K562 (cell line): ENCODE measurements around the gene MRPS26. TPM values are rescaled to one million over a fixed set of nuclear protein-coding genes. Genes with fewer than 3 reads are reported as not detected.
"Not testable (repeated sequence)": the region's sequence is repeated elsewhere in the genome, so short reads cannot be mapped to it uniquely, and the experiment has no call there.

Experiments
- ATAC-seq: fragments of 200-7000 bp; cut with Tn5 transposase; 3 replicates; pipeline ENCODE4 v1.9.1; 2020; ENCODE audit warnings: moderate library complexity
- BruUV-seq: library from RNA; stranded (reverse); fragments of 400-500 nt; replicated peaks from 2 replicates; lab custom pipeline; 2021; lab: Mats Ljungman, UMichigan
- CTCF ChIA-PET: fragments of 300-600 bp; formaldehyde crosslinking; extraction: SDS; loops from one replicate; lab custom pipeline; 2021; ENCODE audit warnings: low intra/inter-chr PET ratio; lab: Yijun Ruan, JAX
- POLR2A ChIA-PET: fragments of 300-600, 350-650 bp; sonication (Branson Sonifier 250); formaldehyde crosslinking; extraction: SDS; loops from one replicate; lab custom pipeline; 2021; ENCODE audit warnings: antibody characterized with exemption, inconsistent platforms; lab: Yijun Ruan, JAX
- DNase-seq, 4 experiments: peaks; one replicate each; pipeline versions ENCODE4 v3.0.0 to v3.0.0-alpha.2; 2011 to 2018; ENCODE audit warnings: low spot score in 3 of 4, mixed read lengths in 3 of 4; ENCODE audit errors: extremely low read depth in 1 of 4
- FAIRE-seq: peaks from 2 replicates; lab custom pipeline; 2011; peaks lifted over from hg19 to GRCh38; lab: Jason Lieb, UNC
- H2AFZ ChIP-seq: 2 replicates; pipeline ENCODE4 v1.6.0; 2011; ENCODE audit warnings: low read depth, low read length, control low read depth, inconsistent platforms
- H3K27ac ChIP-seq: fragments of 200-600 bp; 3 replicates; pipeline ENCODE4 v1.8.0; 2011; ENCODE audit warnings: low read depth, mild to moderate bottlenecking, control low read depth, inconsistent platforms, low read length, moderate library complexity, mixed read lengths; ENCODE audit errors: extremely low read depth
- H3K27me3 ChIP-seq, 2 experiments: fragments of 300-600 bp in 1 of 2; 2 replicates in 1 of 2; 3 replicates in 1 of 2; pipeline versions ENCODE4 v1.6.0 to v1.8.0; 2011; ENCODE audit warnings: inconsistent platforms in 2 of 2, low read length in 2 of 2, mild to moderate bottlenecking in 1 of 2, mixed read lengths in 1 of 2, moderate library complexity in 1 of 2; ENCODE audit not compliant: control insufficient read depth in 2 of 2, insufficient read depth in 2 of 2
- H3K36me3 ChIP-seq: fragments of 300-600 bp; 3 replicates; pipeline ENCODE4 v1.8.0; 2011; ENCODE audit warnings: mild to moderate bottlenecking, low read length, inconsistent platforms; ENCODE audit not compliant: control insufficient read depth, insufficient read depth
- H3K4me1 ChIP-seq, 2 experiments: fragments of 200-600 bp in 1 of 2; replicated peaks in 1 of 2; 2 replicates in 1 of 2; 3 replicates in 1 of 2; pipeline versions ENCODE4 v1.5.1 to v1.8.0; 2011; ENCODE audit warnings: inconsistent platforms in 2 of 2, low read length in 2 of 2, mild to moderate bottlenecking in 1 of 2, mixed read lengths in 1 of 2, moderate library complexity in 1 of 2; ENCODE audit not compliant: control insufficient read depth in 2 of 2, insufficient read depth in 2 of 2
- H3K4me2 ChIP-seq: 2 replicates; pipeline ENCODE4 v1.6.1; 2011; ENCODE audit warnings: low read length, control low read depth, inconsistent platforms, mixed read lengths; ENCODE audit not compliant: insufficient read depth
- H3K4me3 ChIP-seq: fragments of 200-600 bp; sonication (generic), shearing (Covaris generic); 2 replicates; pipeline ENCODE4 v1.5.1; 2016; ENCODE audit warnings: control low read depth, inconsistent platforms
- H3K79me2 ChIP-seq: fragments of 200-600 bp; 3 replicates; pipeline ENCODE4 v1.8.0; 2011; ENCODE audit warnings: low read length, inconsistent platforms; ENCODE audit not compliant: control insufficient read depth, insufficient read depth
- H3K9ac ChIP-seq, 2 experiments: 2 replicates each; pipeline versions ENCODE4 v1.6.0 to v1.6.1; 2011; ENCODE audit warnings: low read depth in 2 of 2, low read length in 2 of 2, control low read depth in 1 of 2, inconsistent platforms in 1 of 2, mild to moderate bottlenecking in 1 of 2, mixed read lengths in 1 of 2; ENCODE audit not compliant: insufficient read depth in 1 of 2
- H3K9me1 ChIP-seq: one replicate; pipeline ENCODE4 v1.6.0; 2011; ENCODE audit warnings: inconsistent platforms, mild to moderate bottlenecking, low read length, moderate library complexity; ENCODE audit not compliant: control insufficient read depth, insufficient read depth
- H3K9me3 ChIP-seq: replicated peaks from 2 replicates; pipeline ENCODE4 v1.5.1; 2011; ENCODE audit warnings: low read depth, low read length, inconsistent platforms; ENCODE audit not compliant: control insufficient read depth, insufficient read depth
- H4K20me1 ChIP-seq: replicated peaks from 2 replicates; pipeline ENCODE4 v1.6.1; 2011; ENCODE audit warnings: low read length, inconsistent platforms, mixed read lengths; ENCODE audit not compliant: control insufficient read depth, insufficient read depth
- HEY1 ChIP-seq: fragments of 250-450 bp; sonication (Bioruptor Pico); IDR thresholded peaks from 2 replicates; pipeline ENCODE4 v1.5.0; 2020; ENCODE audit warnings: mild to moderate bottlenecking, moderate library complexity, borderline replicate concordance
- NCOR1 ChIP-seq: fragments of 450-650 bp; IDR thresholded peaks from 2 replicates; pipeline ENCODE4 v1.6.1; 2016; ENCODE audit warnings: mild to moderate bottlenecking, moderate library complexity
- SOX6 ChIP-seq: fragments of 450-650 bp; IDR thresholded peaks from 2 replicates; pipeline ENCODE4 v1.6.1; 2014; ENCODE audit warnings: mild to moderate bottlenecking
- TEAD1 ChIP-seq, 2 experiments: fragments of 450-650 bp in 1 of 2; sonication (generic) in 1 of 2; formaldehyde crosslinking; IDR thresholded peaks; 2 replicates each; pipeline versions ENCODE4 v1.4.0 to v1.8.0; 2020 to 2022; ENCODE audit warnings: mild to moderate bottlenecking in 2 of 2, missing genetic modification reagents in 1 of 2
- WGBS: fragments of 100-300 bp; shearing (Covaris generic); methylation state at CpG from one replicate; pipeline ENCODE4 v1.1.6; 2016; ENCODE audit warnings: low coverage, mixed read lengths; ENCODE audit not compliant: insufficient coverage; ENCODE audit errors: missing lambda C conversion rate; 5-methylcytosine and 5-hydroxymethylcytosine counted together
- in situ Hi-C: fragments of 300-500 bp; cut with MboI; formaldehyde crosslinking; loops from 4 replicates; pipeline ENCODE4 v1.15.0; 2018; ENCODE audit warnings: inconsistent platforms, mixed read lengths
- intact Hi-C: fragments of 100-400 bp; cut with micrococcal nuclease; formaldehyde crosslinking; loops from 2 replicates; pipeline ENCODE4 v1.14.2; 2022
- polyA plus RNA-seq, 8 experiments: library from polyadenylated mRNA; depleted of rRNA in 4 of 8; stranded (reverse) in 5 of 8; unstranded in 3 of 8; fragments of >200 nt; fragmentation: Nextera tagmentation in 2 of 8; fragmentation: Illumina TruSeq in 1 of 8; extraction: Ambion mirVana in 2 of 8; extraction: Trizol in 1 of 8; gene quantifications; 2 replicates each; pipeline versions ENCODE4 v1.2.1 to v1.2.3, GENCODE V29; 2011 to 2014; ENCODE audit warnings: inconsistent platforms in 1 of 8, missing spikeins in 1 of 8
- total RNA-seq, 7 experiments: library from RNA; depleted of rRNA in 6 of 7; stranded (reverse); fragments of >200 nt in 6 of 7; fragmentation: Illumina TruSeq in 2 of 7; extraction: Trizol in 2 of 7; gene quantifications; 2 replicates each; pipeline versions ENCODE4 v1.2.1 to v1.2.3, GENCODE V29; 2011 to 2021; ENCODE audit warnings: low replicate concordance in 1 of 7
- TF ChIP-seq, protein P1 (sequence below): fragments of 450-650 bp; IDR thresholded peaks from 2 replicates; pipeline ENCODE4 v1.6.1; 2018; ENCODE audit warnings: mild to moderate bottlenecking, low read depth; ENCODE audit not compliant: partially characterized antibody
- TF ChIP-seq, protein P2 (sequence below): sonication (generic); IDR thresholded peaks from 2 replicates; pipeline ENCODE4 v1.6.1; 2016

MRPS26 gene
- total and polyA plus RNA-seq, 9 of the 15 experiments (the other 6 are each of a cell fraction or from before 2014, with no cell fraction given), result 2.7 to 70.5 (median 28.8) TPM

GRCh38 chr20:3014179-3014578 lies 31.7 kb upstream of the MRPS26 start (continued):
- TF ChIP-seq, protein P1, sequence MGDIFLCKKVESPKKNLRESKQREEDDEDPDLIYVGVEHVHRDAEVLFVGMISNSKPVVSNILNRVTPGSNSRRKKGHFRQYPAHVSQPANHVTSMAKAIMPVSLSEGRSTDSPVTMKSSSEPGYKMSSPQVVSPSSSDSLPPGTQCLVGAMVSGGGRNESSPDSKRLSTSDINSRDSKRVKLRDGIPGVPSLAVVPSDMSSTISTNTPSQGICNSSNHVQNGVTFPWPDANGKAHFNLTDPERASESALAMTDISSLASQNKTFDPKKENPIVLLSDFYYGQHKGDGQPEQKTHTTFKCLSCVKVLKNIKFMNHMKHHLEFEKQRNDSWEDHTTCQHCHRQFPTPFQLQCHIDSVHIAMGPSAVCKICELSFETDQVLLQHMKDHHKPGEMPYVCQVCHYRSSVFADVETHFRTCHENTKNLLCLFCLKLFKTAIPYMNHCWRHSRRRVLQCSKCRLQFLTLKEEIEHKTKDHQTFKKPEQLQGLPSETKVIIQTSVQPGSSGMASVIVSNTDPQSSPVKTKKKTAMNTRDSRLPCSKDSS, result no peak

DNA sequence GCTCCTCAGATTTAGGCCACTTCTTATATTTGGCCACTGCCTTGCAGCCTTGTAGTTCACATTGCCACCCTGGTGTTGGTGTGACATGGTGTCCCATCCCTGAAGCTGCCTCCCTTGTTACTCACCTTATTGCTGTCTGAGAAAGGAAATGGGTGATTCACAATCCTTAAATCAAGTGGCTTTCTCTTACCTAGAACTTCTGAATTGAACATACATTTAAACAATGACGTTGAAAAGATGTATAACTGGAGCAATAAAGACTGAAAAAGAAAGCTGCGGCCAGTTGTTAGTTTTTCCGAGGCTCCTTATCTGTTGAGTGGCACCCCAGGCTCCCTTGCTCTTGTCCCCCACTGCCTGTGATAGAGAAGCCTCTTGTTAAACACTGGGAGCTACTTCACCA lies 31.2 kb upstream of the MRPS26 start:
- H3K4me1 ChIP-seq, result no peaks in the 10 kb centered on the region

DNA sequence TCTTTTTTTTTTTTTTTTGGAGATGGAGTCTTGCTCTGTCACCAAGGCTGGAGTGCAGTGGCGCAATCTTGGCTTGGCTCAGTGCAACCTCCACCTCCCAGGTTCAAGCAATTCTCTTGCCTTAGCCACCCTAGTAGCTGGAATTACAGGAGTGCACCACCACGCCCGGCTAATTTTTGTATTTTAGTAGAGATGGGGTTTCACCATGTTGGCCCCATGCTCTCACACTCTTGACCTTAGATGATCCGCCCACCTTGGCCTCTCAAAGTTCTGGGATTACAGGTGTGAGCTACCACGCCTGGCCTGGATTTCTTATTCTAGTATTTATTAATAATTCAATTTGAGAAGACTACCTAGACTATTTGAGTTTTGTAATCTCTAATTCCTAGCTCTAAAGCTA lies 30.6 kb upstream of the MRPS26 start:
- H3K79me2 ChIP-seq, H3K27me3 ChIP-seq, H3K4me1 ChIP-seq, H4K20me1 ChIP-seq, in situ Hi-C loops, DNase-seq, H3K4me3 ChIP-seq, BruUV-seq, FAIRE-seq, POLR2A ChIA-PET, H2AFZ ChIP-seq, H3K4me2 ChIP-seq, H3K9me3 ChIP-seq, H3K9ac ChIP-seq, intact Hi-C loops, H3K27ac ChIP-seq, H3K9me1 ChIP-seq, ATAC-seq, CTCF ChIA-PET: not testable (repeated sequence)
- whole genome bisulfite sequencing, result 84% methylated on average over 4 of the region's 5 CpGs
- peaks cover 28% of the 10 kb centered on the region for H3K36me3 ChIP-seq

More for the DNA sequence above, 31.2 kb upstream of the MRPS26 start:
- ChIA-PET CTCF (no interaction called here), POLR2A (no interaction called here)
- TF ChIP-seq, protein P2, sequence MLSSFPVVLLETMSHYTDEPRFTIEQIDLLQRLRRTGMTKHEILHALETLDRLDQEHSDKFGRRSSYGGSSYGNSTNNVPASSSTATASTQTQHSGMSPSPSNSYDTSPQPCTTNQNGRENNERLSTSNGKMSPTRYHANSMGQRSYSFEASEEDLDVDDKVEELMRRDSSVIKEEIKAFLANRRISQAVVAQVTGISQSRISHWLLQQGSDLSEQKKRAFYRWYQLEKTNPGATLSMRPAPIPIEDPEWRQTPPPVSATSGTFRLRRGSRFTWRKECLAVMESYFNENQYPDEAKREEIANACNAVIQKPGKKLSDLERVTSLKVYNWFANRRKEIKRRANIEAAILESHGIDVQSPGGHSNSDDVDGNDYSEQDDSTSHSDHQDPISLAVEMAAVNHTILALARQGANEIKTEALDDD, result no peak
- no peak for TF ChIP-seq NCOR1
- no peak for TF ChIP-seq HEY1
- no peak for TF ChIP-seq TEAD1 (CRISPR knock-in tag; IDR thresholded peaks at IDR 0.05)
- TF ChIP-seq SOX6, result no peak
- no peaks in the 10 kb centered on the region for H3K9me3 ChIP-seq
- no peaks in the 10 kb centered on the region for H3K9me1 ChIP-seq
- no peaks in the 10 kb centered on the region for H3K27me3 ChIP-seq
- DNase-seq (no peak), ATAC-seq (no peak), FAIRE-seq (no peak)
- H2AFZ ChIP-seq, result no peak overlapping the region
- no peak overlapping the region for H3K27ac ChIP-seq
- peaks cover 32% of the 10 kb centered on the region for H3K36me3 ChIP-seq
- intact Hi-C loops (no loop called here), in situ Hi-C loops (no loop called here)
- no peaks in the 10 kb centered on the region for H3K79me2 ChIP-seq
- no peak overlapping the region for H3K4me3 ChIP-seq
- 89% methylated on average over 3 of the region's 3 CpGs for WGBS
- no peak overlapping the region for H3K9ac ChIP-seq
- no peak overlapping the region for H3K4me2 ChIP-seq
- H4K20me1 ChIP-seq, result no peaks in the 10 kb centered on the region; the same call in 1 of the 2 replicates
- no TSS peak for BruUV-seq
